Caki2 (cell line): ENCODE results near the gene ERCC2. TPM values are rescaled to one million over a fixed set of nuclear protein-coding genes. Genes with fewer than 3 reads are reported as not detected.
"Not testable (repeated sequence)": the region's sequence is repeated elsewhere in the genome, so short reads cannot be mapped to it uniquely, and the experiment has no call there.

Experiments
- DNase-seq: peaks from one replicate; pipeline ENCODE4 v3.0.0-alpha.2; 2015; ENCODE audit warnings: low read depth
- in situ Hi-C: cut with HindIII; loops from 2 replicates; pipeline ENCODE4 v1.10.0; 2016; ENCODE audit warnings: low sequenced_read_pairs, low pct_unique_long_range_greater_than_20kb, mixed read lengths
- total RNA-seq: library from RNA; depleted of rRNA; stranded (reverse); fragments of >200 nt; shearing (Covaris generic); gene quantifications from 2 replicates; pipeline ENCODE4 v1.2.3, GENCODE V29; 2014; ENCODE audit warnings: low replicate concordance; rRNA removed

ERCC2 gene
- 22.9 and 32.9 TPM in 2 replicates for total RNA-seq

GRCh38 chr19:45370410-45371204 is at the start of gene ERCC2:
ERCC2 (minus strand) TSS chr19:45370573; CDS start chr19:45370540, 33 bp downstream.
- DNase-seq, result peak; percentile 98
- in situ Hi-C loops, result no loop called here

- DNase-seq, result no peak
- in situ Hi-C loops, result no loop called here
These were observed 49.5 kb upstream of the ERCC2 start for GRCh38 chr19:45419895-45420294.

- in situ Hi-C loops, result no loop called here
- no peak for DNase-seq
These were observed 49.0 kb upstream of the ERCC2 start for GRCh38 chr19:45419396-45419795.

GRCh38 chr19:45418802-45419201 is 48.4 kb upstream of the ERCC2 start:
- in situ Hi-C loops, result no loop called here
- no peak for DNase-seq

GRCh38 chr19:45417151-45417550 is 46.8 kb upstream of the ERCC2 start:
- no peak for DNase-seq
- in situ Hi-C loops, result no loop called here

GRCh38 chr19:45414468-45414867 is 44.1 kb upstream of the ERCC2 start:
- in situ Hi-C loops, result no loop called here
- DNase-seq, result no peak

GRCh38 chr19:45413497-45413896 is 43.1 kb upstream of the ERCC2 start:
- in situ Hi-C loops, result no loop called here
- peak; percentile 28 for DNase-seq

GRCh38 chr19:45410330-45410729 is 40.0 kb upstream of the ERCC2 start:
- DNase-seq, in situ Hi-C loops: not testable (repeated sequence)

- in situ Hi-C loops, result no loop called here
- no peak for DNase-seq
These were observed 39.2 kb upstream of the ERCC2 start for GRCh38 chr19:45409557-45409920.

GRCh38 chr19:45408830-45409556 is 38.6 kb upstream of the ERCC2 start:
- in situ Hi-C loops, result no loop called here

GRCh38 chr19:45408121-45408520 is 37.7 kb upstream of the ERCC2 start:
- no peak for DNase-seq
- in situ Hi-C loops, result no loop called here

More at GRCh38 chr19:45408830-45409556, 38.6 kb upstream of the ERCC2 start:
- no peak for DNase-seq

- in situ Hi-C loops, DNase-seq: not testable (repeated sequence)
These were observed 37.2 kb upstream of the ERCC2 start for GRCh38 chr19:45407585-45407984.

GRCh38 chr19:45407091-45407375 is 36.7 kb upstream of the ERCC2 start:
- DNase-seq, result no peak
- in situ Hi-C loops, result no loop called here

GRCh38 chr19:45406226-45407090 is 36.1 kb upstream of the ERCC2 start, which contains the start of gene POLR1G:
POLR1G (plus strand) TSS chr19:45406644; CDS start chr19:45406697, 53 bp downstream.
- peak; percentile 98 for DNase-seq
- in situ Hi-C loops, result no loop called here

- peak; percentile 98 for DNase-seq
- in situ Hi-C loops, result no loop called here
These were observed 35.3 kb upstream of the ERCC2 start for GRCh38 chr19:45405435-45406225.

- DNase-seq, result peak; percentile 96
- in situ Hi-C loops, result no loop called here
These were observed 34.4 kb upstream of the ERCC2 start, which contains the start of gene PPP1R13L for GRCh38 chr19:45404557-45405434. PPP1R13L (minus strand) TSS chr19:45405069; CDS start chr19:45398318, 6,751 bp downstream.
